Ramos (cell line): ENCODE data around the gene SHISA8.

Experiments
- in situ Hi-C: fragments of 300-500 bp; cut with MboI; formaldehyde crosslinking; loops from one replicate; pipeline ENCODE4 v1.14.3; 2022; ENCODE audit warnings: low sequenced_read_pairs; ENCODE audit not compliant: unreplicated experiment

The SHISA8 gene

GRCh38 chr22:41916745-41917358 lies 2.0 kb upstream of the SHISA8 start:
- in situ Hi-C loops: no loop called here

GRCh38 chr22:41915786-41916493 lies 1.1 kb upstream of the SHISA8 start:
- in situ Hi-C loops: no loop called here

GRCh38 chr22:41914611-41915034 lies 251 bp downstream of the SHISA8 start:
- in situ Hi-C loops: no loop called here

- in situ Hi-C loops: no loop called here
Observed at GRCh38 chr22:41913842-41914534, 886 bp downstream of the SHISA8 start.

GRCh38 chr22:41913040-41913719 lies 1.7 kb downstream of the SHISA8 start:
- in situ Hi-C loops: no loop called here

GRCh38 chr22:41912338-41913039 lies 2.4 kb downstream of the SHISA8 start:
- in situ Hi-C loops: no loop called here

GRCh38 chr22:41911001-41911611 lies 3.8 kb downstream of the SHISA8 start:
- in situ Hi-C loops: no loop called here

GRCh38 chr22:41910050-41911000 lies 4.5 kb downstream of the SHISA8 start:
- in situ Hi-C loops: no loop called here

GRCh38 chr22:41909310-41910049 lies 5.4 kb downstream of the SHISA8 start:
- in situ Hi-C loops: no loop called here

- in situ Hi-C loops: no loop called here
Observed at GRCh38 chr22:41908411-41909309, 6.2 kb downstream of the SHISA8 start.

GRCh38 chr22:41907436-41908401 lies 7.2 kb downstream of the SHISA8 start:
- in situ Hi-C loops: no loop called here

- in situ Hi-C loops: no loop called here
Observed at GRCh38 chr22:41906822-41907221, 8.1 kb downstream of the SHISA8 start.

GRCh38 chr22:41905411-41906202 lies 9.3 kb downstream of the SHISA8 start:
- in situ Hi-C loops: no loop called here

- in situ Hi-C loops: no loop called here
Observed at GRCh38 chr22:41904450-41905410, 10.1 kb downstream of the SHISA8 start.
